HG03159 (cell line): Measurements from ENCODE around the gene NUDT4.

Experiments used
- ATAC-seq: cut with Tn5 transposase; IDR thresholded peaks from one replicate; pipeline ENCODE4 v1.9.1; 2021; ENCODE audit warnings: mild to moderate bottlenecking, moderate library complexity; ENCODE audit not compliant: unreplicated experiment

The NUDT4 gene

DNA sequence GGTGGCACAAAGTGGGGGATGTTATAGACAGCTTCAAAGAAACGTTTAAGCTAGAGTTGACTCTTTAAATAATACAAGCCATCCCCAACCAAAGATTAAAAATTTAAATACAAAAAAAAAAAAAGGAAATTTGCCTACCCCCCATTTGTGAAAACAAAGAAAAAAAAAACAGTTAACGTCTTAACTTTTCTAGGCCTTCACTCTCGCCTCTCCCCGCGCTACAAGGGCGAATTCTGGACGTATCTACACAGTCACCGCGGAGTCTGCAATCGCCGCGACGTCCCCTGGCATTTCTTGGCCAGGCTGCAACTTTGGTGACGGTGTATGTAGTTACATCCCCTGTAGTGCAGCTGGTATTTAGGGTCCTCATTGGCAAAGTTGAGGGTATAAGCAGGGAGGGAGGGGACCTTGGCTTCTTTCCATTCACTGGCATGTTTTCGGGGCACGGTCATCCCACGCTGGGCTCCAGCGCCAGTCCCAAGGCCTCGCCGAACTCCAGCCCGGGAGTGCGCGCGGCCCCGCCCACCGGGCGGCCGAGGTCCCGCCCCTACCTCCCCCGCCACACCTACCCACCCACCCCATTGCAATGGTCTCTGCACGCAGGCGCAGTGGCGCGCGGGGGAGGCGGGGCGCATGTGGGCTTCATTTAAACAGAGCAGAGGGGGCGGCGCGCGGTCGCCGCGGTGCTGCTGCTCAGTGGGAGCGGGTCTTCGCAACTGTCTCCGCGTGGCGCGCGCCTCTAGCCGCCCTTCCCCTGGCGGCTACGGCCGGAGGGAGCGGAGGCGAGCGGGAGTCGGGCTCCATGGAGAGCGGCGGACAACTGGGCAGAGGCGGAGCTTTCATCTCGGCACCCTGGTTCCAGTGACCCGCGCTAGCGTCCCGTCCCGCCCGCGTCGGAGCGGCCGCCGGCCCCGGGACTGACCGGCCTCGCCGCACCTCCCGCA lies at the start of gene NUDT4:
NUDT4 (plus strand) TSS at position 674 of the 944 bp plus-strand sequence. CDS start 398 bp downstream, outside the sequence.
- peak; percentile 69 for ATAC-seq

DNA sequence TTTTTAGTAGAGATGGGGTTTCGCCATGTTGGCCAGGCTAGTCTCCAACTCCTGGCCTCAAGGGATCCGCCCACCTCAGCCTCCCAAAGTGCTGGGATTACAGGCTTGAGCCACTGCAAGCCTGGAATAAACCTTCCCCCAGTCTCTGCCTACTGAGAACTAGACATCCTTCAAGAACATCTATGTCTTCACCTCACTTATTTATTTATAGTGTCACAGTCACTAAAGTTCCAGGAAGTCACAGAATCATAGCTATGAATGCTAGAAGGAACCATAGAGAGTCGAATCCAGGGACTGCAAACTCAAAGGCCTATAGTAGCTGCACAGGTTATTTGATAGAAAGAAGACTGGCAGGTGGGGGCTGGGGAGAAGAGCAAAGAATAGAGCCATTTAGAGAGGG lies 44.7 kb upstream of the NUDT4 start:
- ATAC-seq, result no peak

DNA sequence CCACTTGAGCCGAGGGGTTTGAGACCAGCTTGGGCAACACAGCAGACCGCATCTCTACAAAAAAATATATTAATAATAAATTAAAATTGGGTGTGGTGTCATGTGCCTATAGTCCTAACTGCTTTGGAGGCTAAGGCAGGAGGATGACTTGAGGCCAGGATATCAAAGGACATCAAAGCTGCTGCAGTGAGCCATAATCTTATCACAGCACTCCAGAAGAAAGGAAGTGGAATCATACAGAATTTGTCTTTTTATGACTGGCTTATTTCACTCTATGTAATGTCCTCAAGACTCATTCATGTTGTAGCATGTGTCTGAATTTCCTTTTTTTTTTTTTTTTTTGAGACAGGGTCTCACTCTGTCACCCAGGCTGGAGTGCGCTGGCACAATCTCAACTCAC lies 43.9 kb upstream of the NUDT4 start:
- ATAC-seq, result no peak

DNA sequence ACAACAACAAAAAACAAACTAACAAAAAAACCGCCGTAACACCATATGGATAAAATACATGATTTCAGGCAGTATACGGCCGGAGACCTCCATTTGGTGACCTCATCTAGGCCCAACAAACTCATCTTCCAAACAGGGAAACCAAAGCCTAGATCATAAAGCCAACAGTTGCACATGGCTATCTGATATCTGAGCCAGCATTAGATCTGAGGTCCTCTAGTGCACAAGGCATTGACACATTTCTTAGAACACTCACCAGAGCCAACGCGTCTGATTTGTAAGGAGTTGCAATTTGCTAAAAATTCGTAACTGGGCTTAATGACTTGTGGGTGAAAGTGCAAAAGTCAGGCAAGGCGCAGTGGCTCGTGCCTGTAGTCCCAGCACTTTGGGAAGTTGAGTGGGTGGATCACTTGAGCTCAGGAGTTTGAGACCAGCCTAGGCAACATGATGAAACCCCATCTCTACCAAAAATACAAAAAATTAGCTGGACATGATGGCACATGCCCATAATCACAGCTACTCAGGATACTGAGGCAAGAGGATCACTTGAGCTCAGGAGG lies 42.0 kb upstream of the NUDT4 start:
- ATAC-seq, result no peak

DNA sequence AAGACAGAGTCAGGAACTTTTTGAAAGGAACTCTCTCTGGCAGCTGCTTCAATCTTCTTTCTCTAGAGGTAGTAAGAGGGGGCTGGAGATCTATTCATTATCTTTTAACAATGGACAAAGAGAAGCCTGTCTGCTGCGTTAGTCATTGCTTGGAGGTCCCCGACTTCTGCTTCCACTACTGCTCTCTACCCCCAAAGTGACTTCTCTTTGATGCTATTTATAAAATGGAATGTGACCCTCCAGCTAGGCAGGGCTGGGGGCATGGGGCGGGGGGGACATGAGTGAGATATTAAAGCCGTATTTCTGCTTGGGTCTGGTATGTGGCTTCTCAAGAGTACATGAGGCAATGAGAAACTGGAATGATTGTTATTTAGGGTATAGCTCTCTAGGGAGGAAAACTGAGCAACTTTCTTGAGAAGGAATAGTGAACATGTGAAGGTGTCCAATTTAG lies 41.4 kb upstream of the NUDT4 start:
- ATAC-seq, result no peak

DNA sequence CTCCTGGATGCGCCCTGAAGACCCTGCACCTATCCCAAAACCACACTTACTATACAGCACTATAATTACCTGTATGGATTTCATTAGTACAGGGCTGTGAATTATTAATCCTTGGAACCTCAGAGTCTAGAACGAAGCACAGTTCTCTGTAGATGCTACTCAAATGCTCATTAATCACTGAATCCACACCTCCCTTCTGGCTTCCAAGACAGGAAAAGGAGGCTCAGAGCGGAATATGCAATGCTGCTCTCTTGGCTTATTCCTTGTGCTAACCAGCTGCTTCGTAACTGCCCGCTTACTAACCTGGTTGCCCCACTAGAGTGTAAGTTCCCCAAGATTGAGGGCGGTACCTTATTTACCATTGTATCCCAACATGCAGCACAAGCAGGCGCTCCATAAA lies 39.1 kb upstream of the NUDT4 start:
- ATAC-seq, result no peak

DNA sequence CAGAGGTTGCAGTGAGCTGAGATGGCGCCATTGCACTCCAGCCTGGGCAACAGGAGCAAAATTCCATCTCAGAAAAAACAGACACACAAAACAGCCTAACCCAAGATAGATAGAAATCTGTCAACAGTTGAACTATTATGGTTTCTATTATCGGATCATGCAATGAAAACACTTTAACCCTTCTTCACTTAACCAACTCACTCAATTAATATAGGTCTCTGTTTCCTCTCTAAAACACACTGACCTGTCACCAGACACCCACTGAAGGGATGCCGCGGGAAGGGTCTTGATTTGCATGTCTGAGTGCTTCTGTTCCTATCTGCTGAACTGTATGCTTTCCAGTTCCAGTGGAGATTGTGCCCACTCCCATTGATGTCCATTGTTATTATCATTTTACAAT lies 38.0 kb upstream of the NUDT4 start:
- no peak for ATAC-seq

DNA sequence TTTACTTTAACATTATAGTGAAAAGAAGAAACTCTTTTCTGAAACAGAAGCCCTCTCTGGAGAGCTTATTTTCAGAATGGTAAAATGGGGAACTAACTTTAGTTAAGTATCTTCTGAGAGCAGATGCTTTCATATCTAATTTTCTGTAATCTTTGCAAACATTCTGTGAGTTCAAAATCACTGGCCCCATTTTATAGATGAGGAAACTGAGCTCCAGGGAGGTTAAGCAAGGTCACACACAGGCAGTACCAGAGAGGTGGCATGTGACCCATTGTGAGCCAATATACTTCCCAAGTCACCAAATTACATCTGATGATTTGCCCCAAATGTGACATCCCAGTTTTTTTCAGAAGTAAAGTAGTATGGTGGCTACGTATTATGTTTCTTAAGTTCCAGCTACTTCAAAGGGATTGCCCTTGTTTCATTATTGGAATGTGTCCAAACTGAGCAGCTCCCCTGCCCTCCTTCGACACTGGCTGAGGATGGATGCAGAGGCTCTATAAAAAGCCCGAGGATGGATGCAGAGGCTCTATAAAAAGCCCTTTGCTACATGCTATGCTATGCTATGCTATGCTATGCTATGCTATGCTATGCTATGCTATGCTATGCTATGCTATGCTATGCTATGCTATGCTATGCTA lies 36.2 kb upstream of the NUDT4 start:
- no peak for ATAC-seq

DNA sequence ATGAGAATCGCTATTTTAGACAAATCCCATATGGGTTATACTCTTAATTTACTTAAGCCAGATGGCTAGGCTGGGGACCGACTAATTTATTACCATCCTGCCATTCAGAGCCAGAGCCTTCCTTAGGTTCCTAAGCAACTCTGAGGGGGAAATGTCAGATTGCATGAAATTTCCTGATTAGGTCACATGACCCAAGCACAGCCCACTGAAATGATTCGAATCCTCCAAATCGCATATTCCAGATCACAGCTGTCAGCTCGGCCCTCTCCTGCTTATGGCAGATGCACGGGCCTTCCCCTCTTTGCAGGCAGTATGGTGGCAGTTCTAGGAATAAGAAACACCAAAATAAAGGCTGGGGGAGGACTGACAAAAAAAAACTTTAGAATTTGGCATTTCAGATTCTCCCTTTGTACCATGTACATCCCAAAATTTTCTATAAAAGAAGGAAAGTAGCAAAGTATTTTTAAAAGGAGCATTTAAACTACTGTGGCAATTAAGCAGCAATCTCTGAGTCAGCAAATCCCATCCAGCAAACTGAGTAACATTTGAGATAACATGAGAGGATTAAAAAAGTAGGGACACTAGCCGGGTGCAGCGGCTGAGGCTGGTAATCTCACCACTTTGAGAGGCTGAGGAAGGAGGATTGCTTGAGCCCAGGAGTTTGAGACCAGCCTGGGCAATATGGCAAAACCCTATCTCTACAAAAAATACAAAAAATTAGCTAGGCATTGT lies 30.5 kb upstream of the NUDT4 start:
- no peak for ATAC-seq

DNA sequence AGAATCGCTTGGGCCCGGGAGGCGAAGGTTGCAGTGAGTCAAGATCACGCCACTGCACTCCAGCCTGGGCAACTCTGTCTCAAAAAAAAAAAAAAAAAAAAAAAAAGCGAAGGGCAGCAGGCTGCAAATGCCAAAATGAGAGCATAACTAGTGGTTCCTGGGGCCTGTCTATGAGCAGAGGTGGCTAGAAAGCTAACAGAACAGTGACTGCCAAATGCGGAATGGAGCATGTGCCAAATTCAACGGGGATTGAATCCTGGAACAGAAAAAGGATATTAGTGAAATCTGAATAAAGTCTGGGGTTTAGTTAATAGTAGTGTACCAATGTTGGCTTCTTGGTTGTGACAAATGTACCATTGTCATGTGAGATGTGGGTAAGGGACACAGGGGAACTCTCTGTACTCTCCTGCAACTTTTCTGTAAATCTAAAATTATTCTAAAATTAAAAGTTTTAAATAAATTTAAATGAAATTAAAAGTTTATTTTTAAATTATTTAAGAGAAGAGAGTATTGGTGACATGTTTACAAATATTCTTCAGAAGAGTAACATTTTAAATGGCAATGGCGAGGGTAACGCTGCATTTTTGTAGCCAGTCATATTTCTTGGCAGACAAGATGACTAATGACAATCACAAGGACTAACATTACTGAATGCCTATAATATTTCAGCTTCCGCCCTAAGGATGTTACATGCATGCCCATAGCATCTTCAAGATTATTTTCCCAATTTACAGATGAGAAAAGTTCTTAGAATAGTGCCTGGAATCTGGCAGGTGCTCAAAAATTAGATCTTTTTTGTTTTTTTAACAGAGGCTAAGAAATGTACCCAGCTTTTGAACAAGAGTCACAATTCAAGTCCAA lies 28.9 kb upstream of the NUDT4 start:
- ATAC-seq, result no peak

DNA sequence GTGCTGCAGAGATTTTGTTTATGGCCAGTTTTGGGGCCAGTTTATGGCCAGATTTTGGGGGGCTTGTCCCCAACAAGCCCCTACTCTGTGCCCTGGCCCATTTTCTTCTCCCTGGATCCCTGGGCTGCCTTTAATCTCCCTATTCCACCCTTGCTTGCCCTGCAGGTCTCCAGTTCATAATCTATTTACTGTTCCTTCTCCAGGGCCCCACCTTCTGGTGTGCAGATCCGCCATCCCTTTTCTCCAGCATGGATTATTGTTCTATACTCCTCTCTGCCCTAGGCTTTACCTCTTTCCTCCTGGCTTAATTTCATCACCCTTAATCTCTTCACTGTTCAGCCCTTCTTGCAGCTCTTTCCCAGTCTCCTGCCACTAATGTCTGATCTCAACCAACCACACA lies 26.0 kb upstream of the NUDT4 start:
- no peak for ATAC-seq

DNA sequence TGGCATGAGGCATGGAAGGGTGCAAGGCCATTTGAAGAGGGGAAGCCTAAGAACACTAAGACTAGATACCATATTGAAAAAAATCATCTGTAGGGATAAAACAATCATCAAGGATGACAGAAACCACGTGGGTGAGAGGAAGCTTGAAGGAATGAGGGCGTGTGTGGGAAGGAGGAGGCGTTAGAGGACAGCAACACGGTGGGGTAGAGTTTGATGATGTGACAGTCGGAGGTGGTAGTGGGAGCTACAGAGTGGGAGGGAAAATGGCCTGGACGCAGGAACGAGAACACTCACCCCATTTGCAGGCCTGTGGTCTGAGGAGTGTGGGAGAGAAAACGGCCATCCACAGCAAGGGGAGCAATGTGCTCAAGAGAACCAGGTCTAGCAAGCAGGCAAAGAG lies 25.4 kb upstream of the NUDT4 start:
- no peak for ATAC-seq

DNA sequence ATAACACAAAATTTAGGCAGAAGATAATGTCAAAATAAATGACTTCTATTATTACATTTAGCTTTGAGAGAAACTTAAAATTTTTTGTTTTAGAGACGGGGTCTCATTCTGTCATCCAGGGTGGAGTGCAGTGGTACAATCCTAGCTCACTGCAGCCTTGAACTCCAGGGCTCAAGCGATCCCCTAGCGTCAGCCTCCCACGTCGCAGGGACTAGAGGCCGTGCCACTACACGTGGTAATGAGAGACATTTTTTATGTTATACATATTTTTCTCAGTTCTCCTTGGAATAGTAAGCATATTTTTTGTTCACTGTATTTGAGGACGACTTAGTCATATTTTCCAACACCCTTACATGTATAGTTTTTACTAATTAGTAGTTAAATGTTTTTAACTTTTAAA lies 21.5 kb upstream of the NUDT4 start:
- no peak for ATAC-seq

DNA sequence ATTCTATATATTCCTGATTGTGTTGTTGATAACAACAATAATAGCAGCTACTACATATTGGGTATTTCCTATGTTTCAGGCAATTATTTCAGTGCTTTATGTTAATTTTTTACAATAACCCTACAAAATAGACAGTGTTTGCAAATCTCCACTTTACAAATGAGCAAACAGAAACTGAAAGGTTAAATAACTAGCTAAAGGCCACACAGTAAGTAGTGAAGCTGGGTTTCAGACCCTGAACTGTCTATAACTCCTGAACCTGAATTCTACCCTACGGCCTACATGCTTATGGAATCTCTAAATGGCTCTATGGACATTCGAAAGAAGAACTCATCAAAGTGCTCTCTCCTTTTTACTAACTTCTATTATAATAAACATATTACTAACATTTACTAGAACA lies 19.7 kb upstream of the NUDT4 start:
- ATAC-seq, result peak; percentile 91

DNA sequence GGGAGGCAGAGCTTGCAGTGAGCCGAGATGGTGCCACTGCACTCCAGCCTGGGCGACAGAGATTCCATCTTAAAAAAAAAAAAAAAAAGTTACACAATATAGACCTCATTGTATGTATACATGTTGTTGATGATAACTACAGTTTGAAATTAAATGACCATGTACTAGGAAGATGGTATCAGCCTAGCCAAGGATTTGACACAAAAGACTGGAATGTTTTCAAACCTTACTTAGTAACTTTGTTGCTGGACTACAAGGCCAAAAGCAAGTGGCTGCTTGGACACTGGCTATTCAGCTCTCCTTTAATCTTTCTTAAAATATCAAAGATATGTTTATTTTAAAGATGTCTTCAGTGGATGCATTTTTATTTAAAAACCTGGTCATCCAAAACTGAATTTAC lies 18.9 kb upstream of the NUDT4 start:
- no peak for ATAC-seq

DNA sequence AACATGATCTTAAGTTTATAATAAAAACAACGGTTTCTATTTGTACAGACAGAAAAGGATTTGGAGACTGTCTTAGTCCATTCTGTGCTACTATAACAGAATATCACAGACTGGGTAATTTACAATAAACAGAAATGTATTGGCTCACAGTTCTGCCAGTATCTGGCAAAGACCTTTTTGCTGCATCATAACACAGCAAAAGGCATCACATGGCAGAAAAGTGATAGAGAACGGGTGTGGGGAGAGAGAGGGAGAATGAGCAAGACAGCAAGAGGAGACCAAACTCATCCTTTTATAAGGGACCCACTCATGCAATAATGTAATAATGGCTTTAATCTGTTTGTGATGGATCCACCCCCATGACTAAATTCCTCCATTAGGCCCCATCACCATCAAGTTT lies 17.0 kb upstream of the NUDT4 start:
- no peak for ATAC-seq

DNA sequence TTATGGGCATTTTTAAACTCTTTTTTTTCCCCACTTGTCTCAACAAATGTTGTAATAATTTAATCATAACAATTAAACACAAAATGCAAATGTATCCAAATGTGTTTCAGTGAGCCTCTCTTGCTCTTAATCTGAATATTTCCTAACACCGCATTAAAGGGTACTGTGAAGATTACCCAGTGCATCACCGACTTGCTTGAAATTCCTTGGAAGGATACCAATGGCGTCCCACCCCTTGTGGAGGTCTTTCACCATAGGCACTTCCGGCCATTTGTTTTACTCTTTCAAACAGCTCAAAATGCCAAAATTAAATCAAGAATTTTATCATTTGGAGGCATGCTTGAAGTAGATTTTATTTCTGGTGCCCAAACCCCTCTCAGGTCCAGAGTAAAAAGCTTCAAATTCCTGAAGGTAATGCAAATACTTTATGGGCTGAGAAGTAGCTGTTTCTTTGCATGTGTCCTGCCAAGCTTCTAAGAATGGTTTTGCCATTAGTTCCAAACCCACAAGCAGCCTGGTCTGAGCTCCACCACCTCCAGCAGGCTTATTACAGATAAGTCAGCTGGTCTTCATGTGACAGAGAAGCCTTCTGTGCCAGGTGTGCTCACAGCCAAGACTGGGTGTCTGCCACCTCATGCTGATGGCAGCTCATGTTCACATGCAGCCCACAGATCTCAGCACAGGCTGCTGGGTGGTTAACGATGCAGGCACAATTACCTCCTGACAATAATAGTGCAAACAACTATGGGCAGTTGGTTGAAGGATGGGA lies 16.4 kb upstream of the NUDT4 start:
- no peak for ATAC-seq

DNA sequence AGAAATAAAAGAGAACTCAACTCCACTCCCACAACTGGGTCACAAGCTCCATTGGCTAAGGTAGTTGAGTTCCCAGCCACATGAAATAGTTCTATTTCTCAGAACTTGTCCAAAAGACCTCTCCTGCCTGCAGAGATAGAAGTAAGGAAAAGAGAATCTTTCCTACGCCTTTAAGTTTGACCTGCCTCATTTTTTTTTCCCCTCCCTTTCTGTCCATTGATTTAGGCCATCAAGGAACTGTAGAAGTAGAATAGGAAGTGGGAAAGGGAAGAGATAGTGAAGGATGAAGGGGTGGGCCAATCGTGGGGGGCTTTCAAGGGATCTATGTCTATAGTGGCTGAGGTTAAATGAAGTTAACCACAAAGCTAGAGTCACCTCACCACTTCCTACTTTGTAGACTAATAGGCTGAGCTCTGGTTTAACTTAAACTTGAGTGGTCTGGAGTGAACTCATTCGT lies 13.9 kb upstream of the NUDT4 start:
- ATAC-seq, result peak; percentile 72

DNA sequence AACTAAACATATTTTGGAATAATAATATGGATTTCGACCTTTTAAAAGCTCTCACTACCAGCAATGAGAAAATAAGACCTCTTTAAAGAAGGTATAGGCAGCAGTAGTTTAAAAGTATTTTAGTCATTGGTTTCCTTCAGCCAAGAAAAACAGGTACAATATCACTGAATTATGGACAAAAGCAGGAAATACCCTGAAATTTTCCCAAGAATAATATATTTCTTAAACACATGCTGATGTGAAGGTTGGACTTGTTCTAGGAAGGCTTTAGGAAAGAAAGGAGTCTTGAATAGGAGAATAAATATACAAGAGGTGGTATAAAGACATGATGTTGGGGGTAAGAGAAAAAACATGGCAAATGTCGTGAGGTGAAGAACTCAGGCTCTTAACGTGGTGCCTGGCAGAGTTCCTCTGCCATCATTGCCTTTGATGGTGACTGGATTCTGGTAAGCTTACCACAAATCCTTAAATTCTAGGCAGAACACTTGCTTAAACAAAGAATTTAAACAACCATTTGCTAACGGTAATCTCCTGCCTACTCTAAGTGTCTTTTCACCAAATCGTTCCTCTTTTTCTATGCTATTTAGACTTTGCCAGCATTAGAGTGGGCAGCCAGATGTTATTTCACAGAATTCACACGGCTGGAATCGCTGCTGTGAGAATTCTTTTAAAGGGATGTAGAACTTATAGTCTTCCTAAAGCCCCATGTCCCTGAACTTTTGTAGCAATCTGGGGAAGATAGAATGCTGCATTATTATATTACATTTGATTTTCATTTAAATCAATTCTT lies 11.9 kb upstream of the NUDT4 start:
- no peak for ATAC-seq
